Sigmoid colon (tissue), 4 donors: ENCODE measurements around the gene EEFSEC.

Experiments
- EP300 ChIP-seq, 4 donors: sonication (generic); formaldehyde crosslinking; IDR thresholded peaks; one replicate each; pipeline ENCODE4 v1.6.1; 2017; ENCODE audit warnings: antibody characterized with exemption in 4 of 4
- POLR2A ChIP-seq, 2 donors: fragments of 450-650 bp; IDR thresholded peaks; one replicate each; pipeline ENCODE4 v1.6.1; 2016; ENCODE audit warnings: antibody characterized with exemption in 2 of 2, mild to moderate bottlenecking in 2 of 2, moderate library complexity in 2 of 2
- POLR2AphosphoS5 ChIP-seq, 4 donors: sonication (generic); formaldehyde crosslinking; IDR thresholded peaks; one replicate each; pipeline ENCODE4 v1.6.1; 2017; ENCODE audit warnings: antibody characterized with exemption in 4 of 4
- TF ChIP-seq, protein P1 (sequence below), 4 experiments: fragments of 450-650 bp in 3 of 4; fragments of 200-600 bp in 1 of 4; IDR thresholded peaks; one replicate each; pipeline ENCODE4 v1.5.1; 2016 to 2019; ENCODE audit warnings: antibody characterized with exemption in 4 of 4, mild to moderate bottlenecking in 3 of 4, moderate library complexity in 2 of 4

GRCh38 chr3:128242818-128243601, 89.7 kb downstream of the EEFSEC start:
- TF ChIP-seq, protein P1, sequence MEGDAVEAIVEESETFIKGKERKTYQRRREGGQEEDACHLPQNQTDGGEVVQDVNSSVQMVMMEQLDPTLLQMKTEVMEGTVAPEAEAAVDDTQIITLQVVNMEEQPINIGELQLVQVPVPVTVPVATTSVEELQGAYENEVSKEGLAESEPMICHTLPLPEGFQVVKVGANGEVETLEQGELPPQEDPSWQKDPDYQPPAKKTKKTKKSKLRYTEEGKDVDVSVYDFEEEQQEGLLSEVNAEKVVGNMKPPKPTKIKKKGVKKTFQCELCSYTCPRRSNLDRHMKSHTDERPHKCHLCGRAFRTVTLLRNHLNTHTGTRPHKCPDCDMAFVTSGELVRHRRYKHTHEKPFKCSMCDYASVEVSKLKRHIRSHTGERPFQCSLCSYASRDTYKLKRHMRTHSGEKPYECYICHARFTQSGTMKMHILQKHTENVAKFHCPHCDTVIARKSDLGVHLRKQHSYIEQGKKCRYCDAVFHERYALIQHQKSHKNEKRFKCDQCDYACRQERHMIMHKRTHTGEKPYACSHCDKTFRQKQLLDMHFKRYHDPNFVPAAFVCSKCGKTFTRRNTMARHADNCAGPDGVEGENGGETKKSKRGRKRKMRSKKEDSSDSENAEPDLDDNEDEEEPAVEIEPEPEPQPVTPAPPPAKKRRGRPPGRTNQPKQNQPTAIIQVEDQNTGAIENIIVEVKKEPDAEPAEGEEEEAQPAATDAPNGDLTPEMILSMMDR (IDR thresholded peaks at IDR 0.05) = no peak
- no peak for TF ChIP-seq POLR2AphosphoS5 (IDR thresholded peaks at IDR 0.05)
- TF ChIP-seq POLR2A (IDR thresholded peaks at IDR 0.05) = no peak
- TF ChIP-seq EP300 (IDR thresholded peaks at IDR 0.05) = no peak
